DMS153 (cell line): ENCODE results near the gene NPBWR2.
"Not testable (repeated sequence)": the region's sequence is repeated elsewhere in the genome, so short reads cannot be mapped to it uniquely, and the experiment has no call there.

Experiments
- DNase-seq: peaks from one replicate; lab custom pipeline; 2025; lab: John Stamatoyannopoulos, UW

Gene NPBWR2

GRCh38 chr20:64119301-64119680, 11.9 kb upstream of the NPBWR2 start:
- no peak for DNase-seq

GRCh38 chr20:64117432-64117777, 10.0 kb upstream of the NPBWR2 start:
- not testable (repeated sequence) for DNase-seq

GRCh38 chr20:64116541-64117431, 9.4 kb upstream of the NPBWR2 start:
- no peak for DNase-seq

- DNase-seq = no peak
These were observed 8.7 kb upstream of the NPBWR2 start for GRCh38 chr20:64116016-64116415.

- DNase-seq = no peak
These were observed 8.0 kb upstream of the NPBWR2 start for GRCh38 chr20:64115171-64115911.

GRCh38 chr20:64114356-64114971, 7.1 kb upstream of the NPBWR2 start:
- no peak for DNase-seq

- DNase-seq = no peak
These were observed 6.5 kb upstream of the NPBWR2 start for GRCh38 chr20:64113796-64114355.

- no peak for DNase-seq
These were observed 6.0 kb upstream of the NPBWR2 start for GRCh38 chr20:64113444-64113775.

GRCh38 chr20:64112691-64113443, 5.5 kb upstream of the NPBWR2 start:
- DNase-seq = no peak

- no peak for DNase-seq
These were observed 4.7 kb upstream of the NPBWR2 start for GRCh38 chr20:64111841-64112641.

- DNase-seq = no peak
These were observed 3.2 kb upstream of the NPBWR2 start for GRCh38 chr20:64110411-64111068.

GRCh38 chr20:64109831-64110391, 2.5 kb upstream of the NPBWR2 start:
- DNase-seq = no peak

- DNase-seq = no peak
These were observed 1.6 kb upstream of the NPBWR2 start for GRCh38 chr20:64108731-64109681.

GRCh38 chr20:64107736-64108457, 532 bp upstream of the NPBWR2 start:
- DNase-seq = no peak

- no peak for DNase-seq
These were observed 867 bp downstream of the NPBWR2 start for GRCh38 chr20:64106435-64106961.

- DNase-seq = no peak
These were observed 1.4 kb downstream of the NPBWR2 start for GRCh38 chr20:64105846-64106434.

GRCh38 chr20:64104667-64105451, 2.5 kb downstream of the NPBWR2 start:
- no peak for DNase-seq
